Epithelial cell of esophagus (primary cell): ENCODE measurements around the gene CACNG7.
A peak's percentile ranks its signal among the peaks of the same experiment; 100 is the strongest.

Experiments
- DNase-seq: peaks from one replicate; pipeline ENCODE4 v3.0.0; 2010; ENCODE audit warnings: low read depth
- H3K4me3 ChIP-seq: 2 replicates; pipeline ENCODE4 v1.5.1; 2011; ENCODE audit warnings: mild to moderate bottlenecking, low read length, control low read depth
- CTCF ChIP-seq: IDR thresholded peaks from 2 replicates; pipeline ENCODE4 v1.5.1; 2011; ENCODE audit warnings: low read depth, mild to moderate bottlenecking, low read length, control low read depth, inconsistent platforms; ENCODE audit not compliant: insufficient read depth; ENCODE audit errors: missing control alignments

CACNG7 gene

GRCh38 chr19:53879140-53880081 is 29.7 kb upstream of the CACNG7 start:
- DNase-seq = peak; percentile 84
- peak overlapping the region; percentile 66 for H3K4me3 ChIP-seq

GRCh38 chr19:53880711-53881481 is 28.2 kb upstream of the CACNG7 start:
- no peak for TF ChIP-seq CTCF
- no peak overlapping the region for H3K4me3 ChIP-seq
- no peak for DNase-seq

More at GRCh38 chr19:53879140-53880081, 29.7 kb upstream of the CACNG7 start:
- no peak for TF ChIP-seq CTCF

- TF ChIP-seq CTCF = peak; percentile 16
- peak within 1 kb of the TSS; percentile 18 for H3K4me3 ChIP-seq
- DNase-seq = peak; percentile 37
These were observed 27.3 kb upstream of the CACNG7 start, which contains the start of gene PRKCG for GRCh38 chr19:53881482-53882390. TSS of gene PRKCG (plus strand) at chr19:53882197. CDS start at chr19:53882495, 298 bp downstream.

- no peak for TF ChIP-seq CTCF
- H3K4me3 ChIP-seq = no peak overlapping the region
- no peak for DNase-seq
These were observed 26.6 kb upstream of the CACNG7 start for GRCh38 chr19:53882391-53883050.

GRCh38 chr19:53883231-53883661 is 25.8 kb upstream of the CACNG7 start:
- no peak overlapping the region for H3K4me3 ChIP-seq
- DNase-seq = no peak
- no peak for TF ChIP-seq CTCF

GRCh38 chr19:53883741-53884140 is 25.3 kb upstream of the CACNG7 start:
- H3K4me3 ChIP-seq = no peak overlapping the region
- no peak for TF ChIP-seq CTCF
- DNase-seq = no peak
